NCI-H2171 (cell line): ENCODE data around the gene DEXI.

Experiments
- DNase-seq: peaks from one replicate; lab custom pipeline; 2025; lab: John Stamatoyannopoulos, UW

DEXI gene

DNA sequence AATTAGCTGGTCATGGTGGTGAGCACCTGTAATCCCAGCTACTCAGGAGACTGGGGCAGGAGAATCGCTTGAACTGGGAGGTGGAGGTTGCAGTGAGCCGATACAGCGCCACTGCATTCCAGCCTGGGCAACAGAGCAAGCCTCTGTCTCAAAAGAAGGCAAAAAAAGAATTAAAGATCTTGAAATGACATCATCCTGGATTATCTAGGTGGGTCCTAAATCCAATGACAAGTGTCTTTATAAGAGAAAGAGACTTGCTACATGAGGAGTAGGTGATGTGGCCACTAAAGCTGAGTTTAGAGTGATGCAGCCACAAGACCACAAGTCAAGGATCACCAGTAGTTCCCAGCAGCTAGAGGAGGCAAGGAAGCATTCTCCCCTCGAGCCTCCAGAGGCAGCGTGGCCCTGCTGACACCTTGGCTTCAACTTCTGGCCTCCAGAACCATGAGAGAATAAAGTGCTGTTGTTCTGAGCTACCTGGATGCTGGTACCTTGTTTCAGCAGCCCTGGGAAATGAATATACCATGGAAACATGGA is 49.4 kb downstream of the DEXI start:
- DNase-seq: no peak

DNA sequence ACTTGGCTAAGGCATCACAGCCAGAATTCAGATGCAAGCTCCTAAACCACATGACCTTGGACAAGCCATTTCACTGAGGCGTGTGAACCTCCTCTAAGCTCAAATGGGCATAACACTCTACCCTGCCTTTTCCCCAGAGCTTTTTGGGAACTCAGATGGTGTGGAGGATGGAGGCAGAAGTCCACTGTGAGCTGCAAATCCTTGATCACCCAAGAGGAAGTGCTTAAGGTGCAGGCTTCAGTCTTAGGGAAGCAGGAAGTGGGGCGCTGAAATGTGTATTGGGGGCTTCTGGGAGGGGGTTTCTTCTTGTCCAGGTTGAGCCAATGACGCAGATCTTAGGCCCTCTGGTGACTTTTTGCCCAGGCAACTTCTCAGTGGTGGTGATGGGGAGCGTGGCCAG is 52.4 kb downstream of the DEXI start:
- DNase-seq: no peak

DNA sequence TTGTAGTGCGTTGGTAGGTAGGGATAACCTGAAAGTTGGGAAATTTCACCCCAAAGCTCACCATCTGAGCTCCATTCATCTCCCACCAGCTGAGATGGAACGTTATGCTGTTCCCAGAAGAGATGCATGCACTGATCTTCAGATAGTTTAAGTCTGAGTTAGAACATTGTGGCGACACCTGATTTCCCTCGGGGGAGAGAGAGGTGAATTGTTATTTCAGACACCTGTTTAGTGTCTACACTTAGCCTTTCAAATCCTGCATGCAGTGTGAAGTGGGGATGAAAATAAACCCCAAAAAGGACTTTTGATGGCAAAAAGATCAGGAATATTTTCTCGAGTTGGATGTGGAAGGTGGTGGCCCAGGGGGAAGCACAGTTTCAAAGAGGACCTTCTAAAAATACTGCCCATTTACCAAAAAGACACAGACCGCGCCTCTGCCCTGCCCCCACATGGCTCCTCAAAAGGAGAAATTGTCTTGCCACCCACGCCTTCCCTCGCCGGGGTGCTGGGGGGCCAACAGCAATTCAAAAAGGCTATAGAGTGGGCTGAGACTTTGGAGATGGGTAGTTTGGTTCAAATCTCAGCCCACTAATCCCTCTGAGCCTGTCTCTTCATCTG is 53.8 kb downstream of the DEXI start:
- DNase-seq: no peak

DNA sequence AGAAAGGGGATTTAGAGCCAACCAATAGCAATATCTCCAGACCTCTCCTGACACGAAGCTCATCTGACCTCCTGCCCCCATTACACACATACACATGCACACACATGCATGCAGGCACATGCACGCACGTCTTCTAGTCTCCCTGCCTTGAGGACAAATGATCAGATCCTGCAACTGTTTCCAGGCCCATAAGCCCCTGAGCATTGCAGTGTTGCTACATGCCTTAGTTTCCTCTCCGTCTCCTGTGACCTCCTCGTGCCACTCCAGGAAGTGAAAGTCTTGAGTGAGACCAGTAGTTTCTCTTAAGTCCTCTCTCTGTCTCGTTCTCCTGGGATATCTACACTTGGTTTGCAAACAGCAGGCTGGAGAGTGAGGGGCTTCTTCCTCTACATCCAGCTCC is 57.0 kb downstream of the DEXI start:
- DNase-seq: no peak

DNA sequence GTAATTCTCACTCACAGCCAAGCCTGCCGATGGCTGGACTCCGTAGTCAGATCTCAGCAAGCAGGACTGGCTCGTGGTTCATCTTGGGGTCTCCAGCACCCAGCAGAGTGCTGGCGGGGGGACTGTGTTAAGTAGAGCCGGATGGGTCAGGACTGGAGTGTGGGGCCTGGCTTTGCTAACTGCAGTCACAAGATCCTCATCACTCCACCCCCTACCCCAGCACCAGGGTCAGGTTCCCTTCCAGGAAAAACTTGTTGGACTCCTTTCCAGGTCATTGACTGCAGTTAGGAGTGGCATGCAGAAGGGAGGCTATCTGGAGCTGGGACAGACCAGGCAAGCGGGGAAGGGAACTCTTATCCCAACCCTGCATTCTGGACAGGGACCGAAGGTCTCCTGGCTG is 59.3 kb downstream of the DEXI start:
- no peak for DNase-seq

DNA sequence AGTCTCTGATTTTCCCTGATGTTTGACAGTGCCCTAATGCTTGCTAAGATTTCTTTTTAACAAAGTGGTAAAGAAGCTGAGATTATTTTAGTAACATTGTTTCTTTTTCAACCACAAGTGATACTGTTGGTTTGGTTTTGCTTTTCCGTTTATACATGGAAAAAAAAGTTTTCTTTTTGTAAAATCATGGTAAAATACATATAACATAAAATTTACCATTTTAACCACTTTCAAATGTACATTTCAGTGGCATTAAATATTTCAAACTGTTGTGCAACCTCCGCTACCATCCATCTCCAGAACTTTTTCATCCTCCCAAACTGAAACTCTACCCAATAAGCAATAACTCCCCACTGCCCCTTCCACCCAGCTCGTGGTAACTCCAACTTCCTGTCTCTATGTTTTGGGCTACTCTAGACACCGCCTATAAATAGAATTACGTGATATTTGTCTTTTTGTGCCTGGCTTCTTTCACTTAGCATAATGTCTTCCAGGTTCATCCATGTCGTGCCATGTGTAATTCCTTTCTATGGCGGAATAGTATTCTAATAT is 60.7 kb downstream of the DEXI start:
- DNase-seq: no peak

DNA sequence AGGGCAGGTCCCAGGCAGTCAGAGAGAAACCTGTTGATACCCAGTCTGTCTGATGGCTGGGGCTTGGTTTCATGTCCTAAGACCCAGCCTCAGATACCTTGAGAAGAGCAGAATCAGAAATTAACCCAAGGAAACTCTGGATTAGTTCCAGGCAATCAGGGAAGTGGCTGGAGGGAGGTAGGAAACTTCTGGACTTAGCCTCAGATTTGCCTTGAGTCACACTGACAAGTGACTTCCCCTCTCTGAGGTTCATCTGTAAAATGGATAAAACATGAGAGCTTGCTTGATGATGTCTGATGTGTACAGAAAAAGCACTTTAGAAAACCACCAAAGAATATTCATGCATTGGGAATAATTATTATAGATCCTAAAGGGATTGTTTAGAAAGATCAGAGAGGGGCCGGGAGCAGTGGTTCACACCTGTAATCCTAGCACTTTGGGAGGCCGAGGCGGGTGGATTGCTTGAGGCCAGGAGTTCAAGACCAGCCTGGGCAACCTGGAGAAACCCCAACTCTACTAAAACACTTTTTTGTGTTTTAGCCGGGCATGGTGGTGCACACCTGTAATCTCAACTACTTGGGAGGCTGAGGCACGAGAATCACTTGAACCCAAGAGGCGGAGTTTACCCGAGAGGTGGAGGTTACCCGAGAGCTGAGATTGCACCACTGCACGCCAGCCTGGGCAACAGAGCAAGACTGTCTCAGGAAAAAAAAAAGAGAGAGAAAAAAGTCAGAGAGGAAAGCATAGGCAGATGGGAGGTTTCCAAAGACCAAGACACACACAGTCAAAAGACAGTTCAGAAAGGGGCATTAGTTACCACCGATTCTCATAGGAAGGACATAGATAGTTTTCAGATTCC is 61.4 kb downstream of the DEXI start:
- DNase-seq: no peak

DNA sequence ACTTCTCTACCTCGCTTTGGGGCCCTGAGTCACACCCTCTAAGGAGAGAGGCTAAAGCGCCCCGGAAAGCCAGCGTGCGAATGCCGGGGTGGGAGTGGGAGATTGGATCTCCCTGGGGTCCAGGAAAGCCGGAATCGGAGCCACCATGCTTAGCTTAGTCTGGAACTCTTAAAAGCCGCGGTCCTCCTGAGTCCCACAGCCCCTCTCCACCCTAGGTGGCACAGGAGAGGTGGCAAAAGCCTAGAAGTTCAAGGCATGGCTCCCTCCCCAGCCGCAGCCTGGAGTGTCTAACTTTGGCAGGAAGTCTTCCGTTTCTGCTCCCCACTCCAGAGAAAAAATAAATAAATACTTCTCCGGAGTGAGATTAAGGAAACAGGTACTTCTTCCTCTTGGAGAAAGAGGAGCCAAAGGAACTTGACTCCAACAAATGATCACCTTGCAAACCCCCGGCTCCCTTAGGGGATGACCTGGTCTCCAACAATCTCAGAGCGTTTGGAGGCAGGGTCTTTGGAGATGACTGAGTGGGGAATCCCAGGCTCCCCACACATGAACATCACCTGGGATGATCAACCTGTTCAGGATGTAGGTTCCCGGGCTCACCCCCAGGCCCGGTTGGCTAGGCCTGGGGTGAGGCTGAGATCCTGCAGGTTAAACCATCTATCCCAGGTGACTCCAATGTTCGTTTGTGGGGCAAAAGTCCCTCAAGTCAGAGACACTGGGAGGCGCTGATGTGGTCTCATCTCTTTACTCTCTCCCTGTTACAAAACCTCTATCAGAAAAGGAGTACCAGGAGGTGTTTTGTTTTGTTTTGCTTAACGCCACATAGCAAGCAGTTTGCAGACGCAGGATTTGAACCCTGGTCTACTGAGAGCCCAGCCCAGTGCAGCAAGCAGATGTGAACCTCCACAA is 62.3 kb downstream of the DEXI start:
- DNase-seq: no peak
